Hepatocyte (in vitro differentiated cells): ENCODE results near the gene MRTFA. TPM values are rescaled to one million over a fixed set of nuclear protein-coding genes. Genes with fewer than 3 reads are reported as not detected.
A peak's percentile ranks its signal among the peaks of the same experiment; 100 is the strongest.

Source experiments
- DNase-seq: peaks from one replicate; pipeline ENCODE4 v3.0.0-alpha.2; 2016; ENCODE audit warnings: low spot score
- H2AFZ ChIP-seq: fragments of 200-600 bp; sonication (generic); 2 replicates; pipeline ENCODE4 v1.6.0; 2016; ENCODE audit warnings: antibody characterized with exemption, mild to moderate bottlenecking
- H3K27ac ChIP-seq: fragments of 200-600 bp; sonication (generic); 2 replicates; pipeline ENCODE4 v1.5.1; 2016; ENCODE audit warnings: mild to moderate bottlenecking
- H3K27me3 ChIP-seq: fragments of 200-600 bp; sonication (generic); 2 replicates; pipeline ENCODE4 v1.6.1; 2016
- H3K36me3 ChIP-seq: fragments of 200-600 bp; sonication (generic); replicated peaks from 2 replicates; pipeline ENCODE4 v1.5.1; 2016; ENCODE audit warnings: low read depth; ENCODE audit not compliant: insufficient read depth
- H3K4me1 ChIP-seq: fragments of 200-600 bp; sonication (generic); 2 replicates; pipeline ENCODE4 v1.5.1; 2016; ENCODE audit warnings: mild to moderate bottlenecking, moderate library complexity; ENCODE audit not compliant: insufficient read depth
- H3K4me2 ChIP-seq: fragments of 200-600 bp; sonication (generic); 2 replicates; pipeline ENCODE4 v1.6.0; 2016
- H3K4me3 ChIP-seq: fragments of 200-600 bp; sonication (generic); 2 replicates; pipeline ENCODE4 v1.5.1; 2016; ENCODE audit warnings: mild to moderate bottlenecking
- H3K79me2 ChIP-seq: fragments of 200-600 bp; sonication (generic); 2 replicates; pipeline ENCODE4 v1.6.0; 2017; ENCODE audit warnings: mild to moderate bottlenecking
- H3K9me2 ChIP-seq: fragments of 200-600 bp; sonication (generic); replicated peaks from 2 replicates; pipeline ENCODE4 v1.6.0; 2017; ENCODE audit warnings: mild to moderate bottlenecking; ENCODE audit not compliant: insufficient read depth
- H3K9me3 ChIP-seq: fragments of 200-600 bp; sonication (generic); 2 replicates; pipeline ENCODE4 v1.5.1; 2016; ENCODE audit warnings: low read depth, mild to moderate bottlenecking
- H4K20me1 ChIP-seq: fragments of 200-600 bp; sonication (generic); 2 replicates; pipeline ENCODE4 v1.6.0; 2016; ENCODE audit warnings: mild to moderate bottlenecking; ENCODE audit not compliant: insufficient read depth, poor library complexity, severe bottlenecking
- EZH2 ChIP-seq: fragments of 200-600 bp; sonication (generic); IDR thresholded peaks from 2 replicates; pipeline ENCODE4 v1.6.1; 2016; ENCODE audit warnings: antibody characterized with exemption, mild to moderate bottlenecking, borderline replicate concordance
- EZH2phosphoT487 ChIP-seq: fragments of 200-600 bp; sonication (generic); IDR thresholded peaks from one replicate; pipeline ENCODE4 v1.6.1; 2018; ENCODE audit warnings: antibody characterized with exemption, mild to moderate bottlenecking, low read depth, moderate library complexity; ENCODE audit not compliant: unreplicated experiment, severe bottlenecking
- WGBS: methylation state at CpG from one replicate; pipeline ENCODE4 v1.1.6; 2016; ENCODE audit warnings: low lambda C conversion rate; ENCODE audit errors: missing lambda C conversion rate; 5-methylcytosine and 5-hydroxymethylcytosine counted together
- polyA plus RNA-seq: library from polyadenylated mRNA; unstranded; fragments of >200 nt; fragmentation: Nextera tagmentation; extraction: Ambion mirVana; gene quantifications from 2 replicates; pipeline ENCODE4 v1.2.1, GENCODE V29; 2016
- total RNA-seq: library from RNA; depleted of rRNA; stranded (reverse); fragments of >200 nt; gene quantifications from 2 replicates; pipeline ENCODE4 v1.2.3, GENCODE V29; 2014
- TF ChIP-seq, protein P1 (sequence below): fragments of 200-600 bp; sonication (generic); IDR thresholded peaks from 2 replicates; pipeline ENCODE4 v1.5.1; 2016; ENCODE audit warnings: antibody characterized with exemption, mild to moderate bottlenecking; ENCODE audit not compliant: poor library complexity

Gene MRTFA
- total and polyA plus RNA-seq, 2 experiments from 2014 or later, result 19.0 to 29.7 TPM

DNA sequence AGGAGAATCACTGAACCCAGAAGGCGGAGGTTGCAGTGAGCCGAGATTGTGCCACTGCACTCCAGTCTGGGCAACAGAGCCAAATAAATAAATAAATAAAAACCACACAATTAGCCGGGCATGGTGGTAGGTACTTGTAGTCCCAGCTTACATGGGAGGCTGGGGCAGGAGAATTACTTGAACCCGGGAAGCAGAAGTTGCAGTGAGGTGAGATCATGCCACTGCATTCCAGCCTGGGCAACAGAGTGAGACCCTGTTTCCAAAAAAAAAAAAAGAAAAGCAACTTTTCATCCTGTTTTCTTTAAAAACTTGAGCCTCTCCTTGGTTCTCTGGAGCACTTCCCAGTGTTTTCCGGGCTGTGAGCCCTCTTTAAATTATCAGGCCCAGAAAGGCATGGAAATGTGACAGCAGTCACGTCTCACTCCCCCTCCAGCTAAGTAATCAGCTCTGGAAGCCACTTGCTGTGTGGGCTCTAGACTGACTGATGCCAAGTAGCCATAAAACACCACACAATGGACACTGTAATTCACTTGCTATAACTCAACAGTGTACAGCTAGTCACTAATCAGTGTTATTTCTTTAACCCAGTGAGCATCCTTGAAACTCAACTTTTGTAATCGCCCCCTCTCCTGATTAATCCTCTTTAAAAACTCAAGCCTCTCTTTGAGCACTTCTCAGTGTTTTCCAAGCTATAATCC is 29.8 kb upstream of the MRTFA start:
- Histone ChIP-seq H3K4me1 (no peaks in the 10 kb centered on the region), H3K4me3 (no peak overlapping the region), H2AFZ (no peak overlapping the region), H3K4me2 (no peak overlapping the region), H3K36me3 (no peaks in the 10 kb centered on the region), H3K27me3 (no peaks in the 10 kb centered on the region), H3K27ac (peak overlapping the region; percentile 40), H3K9me2 (no peaks in the 10 kb centered on the region), H3K79me2 (no peaks in the 10 kb centered on the region), H3K9me3 (no peaks in the 10 kb centered on the region), H4K20me1 (no peaks in the 10 kb centered on the region)
- 78% methylated on average over 7 of the region's 7 CpGs for WGBS
- TF ChIP-seq EZH2, result no peak
- TF ChIP-seq, protein P1, sequence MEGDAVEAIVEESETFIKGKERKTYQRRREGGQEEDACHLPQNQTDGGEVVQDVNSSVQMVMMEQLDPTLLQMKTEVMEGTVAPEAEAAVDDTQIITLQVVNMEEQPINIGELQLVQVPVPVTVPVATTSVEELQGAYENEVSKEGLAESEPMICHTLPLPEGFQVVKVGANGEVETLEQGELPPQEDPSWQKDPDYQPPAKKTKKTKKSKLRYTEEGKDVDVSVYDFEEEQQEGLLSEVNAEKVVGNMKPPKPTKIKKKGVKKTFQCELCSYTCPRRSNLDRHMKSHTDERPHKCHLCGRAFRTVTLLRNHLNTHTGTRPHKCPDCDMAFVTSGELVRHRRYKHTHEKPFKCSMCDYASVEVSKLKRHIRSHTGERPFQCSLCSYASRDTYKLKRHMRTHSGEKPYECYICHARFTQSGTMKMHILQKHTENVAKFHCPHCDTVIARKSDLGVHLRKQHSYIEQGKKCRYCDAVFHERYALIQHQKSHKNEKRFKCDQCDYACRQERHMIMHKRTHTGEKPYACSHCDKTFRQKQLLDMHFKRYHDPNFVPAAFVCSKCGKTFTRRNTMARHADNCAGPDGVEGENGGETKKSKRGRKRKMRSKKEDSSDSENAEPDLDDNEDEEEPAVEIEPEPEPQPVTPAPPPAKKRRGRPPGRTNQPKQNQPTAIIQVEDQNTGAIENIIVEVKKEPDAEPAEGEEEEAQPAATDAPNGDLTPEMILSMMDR, result no peak
- no peak for TF ChIP-seq EZH2phosphoT487
- no peak for DNase-seq

DNA sequence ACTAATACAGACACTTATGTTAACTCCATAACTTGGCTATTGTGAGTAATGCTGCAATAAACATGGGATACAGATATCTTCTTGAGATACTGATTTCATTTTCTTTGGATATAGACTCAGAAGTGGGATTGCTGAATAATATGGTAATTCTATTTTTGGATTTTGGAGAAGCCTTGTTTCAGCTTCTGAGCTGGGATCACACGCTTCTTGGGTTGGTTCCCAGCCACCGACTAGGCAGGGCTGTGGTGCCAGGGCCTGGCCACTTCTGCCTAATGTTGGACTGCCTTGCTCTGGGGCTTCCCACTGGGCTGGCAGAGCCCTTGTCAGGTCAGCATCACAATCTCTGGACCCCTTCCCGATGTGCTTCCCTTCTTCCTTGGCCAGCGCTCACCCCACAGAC is 28.8 kb upstream of the MRTFA start:
- H3K4me3 ChIP-seq, result no peak overlapping the region
- H4K20me1 ChIP-seq, result no peaks in the 10 kb centered on the region
- no peaks in the 10 kb centered on the region for H3K36me3 ChIP-seq
- H3K4me2 ChIP-seq, result no peak overlapping the region
- no peaks in the 10 kb centered on the region for H3K79me2 ChIP-seq
- H3K9me3 ChIP-seq, result no peaks in the 10 kb centered on the region
- no peak for DNase-seq
- no peak overlapping the region for H3K27ac ChIP-seq
- H3K27me3 ChIP-seq, result no peaks in the 10 kb centered on the region
- H3K9me2 ChIP-seq, result no peaks in the 10 kb centered on the region
- no peaks in the 10 kb centered on the region for H3K4me1 ChIP-seq
- no peak for TF ChIP-seq EZH2
- TF ChIP-seq EZH2phosphoT487, result no peak
- TF ChIP-seq, protein P1, result no peak
- H2AFZ ChIP-seq, result no peak overlapping the region
- WGBS, result 89% methylated on average over 4 of the region's 4 CpGs

DNA sequence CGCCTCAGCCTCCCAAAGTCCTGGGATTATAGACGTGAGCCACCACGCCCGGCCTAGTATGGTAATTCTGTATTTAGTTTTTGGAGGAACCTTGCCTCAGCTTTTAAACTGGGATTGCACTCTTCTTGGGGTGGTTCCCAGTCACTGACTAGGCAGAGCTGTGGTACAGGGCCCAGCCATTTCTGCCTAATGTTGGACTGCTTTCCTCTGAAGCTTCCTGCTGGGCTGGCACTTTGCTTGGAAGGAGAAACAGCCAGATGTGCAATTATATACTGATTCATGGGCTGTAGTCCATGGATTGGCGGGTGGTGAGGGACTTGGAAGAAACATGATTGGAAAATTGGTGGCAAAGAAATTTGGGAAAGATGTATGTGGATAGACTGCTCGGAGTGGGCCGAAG is 25.2 kb upstream of the MRTFA start:
- Histone ChIP-seq H4K20me1 (no peaks in the 10 kb centered on the region), H3K9me2 (no peaks in the 10 kb centered on the region), H3K9me3 (no peaks in the 10 kb centered on the region), H3K36me3 (no peaks in the 10 kb centered on the region), H3K4me3 (no peak overlapping the region), H3K4me2 (no peak overlapping the region), H3K79me2 (no peaks in the 10 kb centered on the region), H3K27ac (no peak overlapping the region), H3K27me3 (no peaks in the 10 kb centered on the region), H3K4me1 (no peaks in the 10 kb centered on the region), H2AFZ (no peak overlapping the region)
- 96% methylated on average over 7 of the region's 7 CpGs for WGBS
- no peak for DNase-seq
- no peak for TF ChIP-seq EZH2phosphoT487
- TF ChIP-seq, protein P1, result no peak
- no peak for TF ChIP-seq EZH2
